Stimulated activated CD4-positive, alpha-beta T cell treated with anti-CD3 and anti-CD28 coated beads, Interleukin-12 subunit alpha, Interleukin-12 subunit beta, amount 100 ng/mL, for 4 hours (primary cell): Measurements from ENCODE around the gene PACS2.
A peak's percentile ranks its signal among the peaks of the same experiment; 100 is the strongest.

Experiments used
- DNase-seq: peaks from one replicate; pipeline ENCODE4 v3.0.0-alpha.2; 2020

PACS2 gene

GRCh38 chr14:105389534-105389933 is 75.0 kb downstream of the PACS2 start:
- no peak for DNase-seq

- no peak for DNase-seq
These were observed 75.7 kb downstream of the PACS2 start for GRCh38 chr14:105389976-105390848.

- no peak for DNase-seq
These were observed 76.4 kb downstream of the PACS2 start for GRCh38 chr14:105390849-105391500.

- no peak for DNase-seq
These were observed 77.0 kb downstream of the PACS2 start for GRCh38 chr14:105391541-105391940.

GRCh38 chr14:105392131-105393090 is 77.9 kb downstream of the PACS2 start:
- DNase-seq = no peak

GRCh38 chr14:105393151-105393550 is 78.6 kb downstream of the PACS2 start:
- DNase-seq = no peak

GRCh38 chr14:105394714-105395537 is 80.4 kb downstream of the PACS2 start:
- DNase-seq = no peak

- DNase-seq = no peak
These were observed 80.9 kb downstream of the PACS2 start for GRCh38 chr14:105395538-105395854.

GRCh38 chr14:105397350-105397931 is 82.9 kb downstream of the PACS2 start:
- no peak for DNase-seq

GRCh38 chr14:105398044-105398725 is 83.6 kb downstream of the PACS2 start, which contains the start of gene TEX22:
Gene TEX22 (plus strand): TSS chr14:105398538. CDS start chr14:105399341, 803 bp downstream.
- peak; percentile 98 for DNase-seq

GRCh38 chr14:105398726-105399465 is 84.3 kb downstream of the PACS2 start:
- peak; percentile 56 for DNase-seq

- no peak for DNase-seq
These were observed 84.9 kb downstream of the PACS2 start for GRCh38 chr14:105399466-105399775.

GRCh38 chr14:105400016-105400415 is 85.5 kb downstream of the PACS2 start:
- DNase-seq = no peak

GRCh38 chr14:105401699-105402098 is 87.2 kb downstream of the PACS2 start:
- no peak for DNase-seq

GRCh38 chr14:105408592-105408991 is 94.0 kb downstream of the PACS2 start:
- no peak for DNase-seq

- DNase-seq = no peak
These were observed 94.8 kb downstream of the PACS2 start for GRCh38 chr14:105409364-105409763.

- no peak for DNase-seq
These were observed 96.1 kb downstream of the PACS2 start for GRCh38 chr14:105410642-105411016.

GRCh38 chr14:105411017-105411941 is 96.7 kb downstream of the PACS2 start:
- DNase-seq = peak; percentile 34

GRCh38 chr14:105411985-105412770 is 97.6 kb downstream of the PACS2 start:
- DNase-seq = no peak
